ENCODE measurements around the gene PLEKHG7. TPM values are rescaled to one million over a fixed set of nuclear protein-coding genes. Genes with fewer than 3 reads are reported as not detected.

The PLEKHG7 gene
- total RNA-seq, 1 experiment from 2014 or later = not detected

DNA sequence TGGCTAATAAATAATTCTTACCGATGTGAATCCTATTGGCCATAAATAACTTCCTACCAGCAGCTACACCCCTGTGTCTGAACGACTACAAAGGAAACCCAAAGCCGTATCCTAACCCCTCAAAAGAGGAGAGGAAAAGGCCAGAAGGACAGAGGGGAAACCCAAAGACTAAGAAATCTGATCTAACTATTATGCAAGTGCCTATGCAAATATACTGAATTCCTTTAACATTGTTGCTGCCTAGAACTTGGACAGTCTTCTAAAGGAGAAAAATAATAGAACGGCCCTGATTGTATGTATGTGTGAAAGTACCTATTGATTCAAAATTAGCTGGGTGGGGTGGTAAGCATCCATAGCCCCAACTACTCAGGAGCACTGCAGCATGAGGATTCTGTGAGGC is 997 bp downstream of the PLEKHG7 start:
- DNase-seq (ENCODE audit: extremely low read depth, low read depth) = no peak

DNA sequence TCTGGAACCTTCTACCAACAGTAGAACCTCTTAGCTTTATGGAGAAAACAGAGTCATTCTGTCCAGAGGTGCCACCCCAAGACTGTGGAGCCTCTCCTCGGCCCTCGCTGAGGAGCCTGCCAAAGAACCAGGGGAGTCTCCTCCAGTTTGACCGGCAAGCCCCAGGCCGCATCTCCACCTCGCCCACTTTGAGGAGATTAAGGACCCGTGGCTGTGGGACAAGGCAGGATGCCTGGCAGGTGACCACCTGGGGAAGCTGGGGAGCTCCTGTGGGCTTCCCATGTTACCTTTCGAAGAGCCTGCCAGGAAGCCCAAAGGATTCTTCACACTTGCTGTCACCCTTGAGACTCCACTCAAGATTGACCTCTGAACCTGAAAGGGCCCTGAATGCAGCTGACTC is 3.8 kb downstream of the PLEKHG7 start:
- no peak for DNase-seq (ENCODE audit: extremely low read depth, low read depth)

DNA sequence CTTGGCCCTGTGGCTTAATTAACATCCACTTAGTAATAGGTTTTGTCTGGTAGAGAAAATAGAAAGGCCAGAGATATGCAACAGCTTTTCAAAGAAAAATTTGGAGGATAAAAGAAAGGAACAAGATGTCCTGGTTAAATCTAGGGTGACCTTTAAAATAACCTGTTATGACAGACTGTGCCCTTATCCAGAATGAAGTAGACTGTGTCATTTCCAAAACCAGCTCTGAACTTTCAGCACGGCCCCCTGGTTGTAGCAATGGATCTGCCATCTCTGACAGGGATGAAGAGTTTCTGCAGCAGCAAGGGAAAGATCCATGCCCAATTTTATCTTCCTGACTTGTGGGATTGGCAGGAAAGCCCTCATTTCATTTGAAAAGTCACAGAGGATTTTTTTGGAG is 5.1 kb downstream of the PLEKHG7 start:
- no peak for DNase-seq (ENCODE audit: extremely low read depth, low read depth)

DNA sequence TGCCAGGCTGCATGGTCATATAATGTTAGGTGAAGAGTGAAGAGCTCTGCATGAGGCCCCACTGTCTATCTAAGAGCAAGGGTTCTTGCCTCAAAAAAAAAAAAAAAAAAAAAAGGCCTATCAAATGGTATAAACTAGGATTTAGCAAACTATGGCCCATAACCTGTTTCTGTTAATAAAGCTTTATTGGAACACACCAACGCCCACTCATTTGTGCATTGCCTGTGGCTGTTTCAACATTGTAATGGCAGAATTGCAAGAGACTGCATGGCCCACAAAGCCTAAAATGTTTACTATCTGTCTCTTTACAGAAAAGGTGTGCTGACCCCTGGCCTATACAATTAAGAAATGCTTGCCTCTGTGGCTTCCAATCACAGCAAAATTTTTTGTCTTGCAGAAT is 12.8 kb downstream of the PLEKHG7 start:
- DNase-seq (ENCODE audit: extremely low read depth, low read depth) = no peak

DNA sequence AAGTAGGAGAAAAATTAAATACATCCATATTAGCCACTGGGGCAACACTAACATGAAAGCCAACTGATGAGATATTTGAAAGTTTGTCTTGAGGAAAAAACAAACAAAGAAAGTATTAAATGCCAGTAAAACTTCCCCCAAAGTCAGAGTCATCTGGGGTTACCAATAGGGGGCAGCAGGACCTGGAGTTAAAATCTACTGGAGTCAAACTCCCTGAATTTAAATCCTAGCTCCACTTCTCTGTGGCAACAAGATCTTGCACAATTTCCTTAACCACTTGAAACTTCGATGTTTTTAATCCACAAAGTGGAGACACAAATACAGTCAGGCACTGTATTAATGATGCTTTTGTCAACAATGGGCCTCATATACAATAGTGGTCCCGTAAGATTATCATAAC is 14.4 kb downstream of the PLEKHG7 start:
- DNase-seq (ENCODE audit: extremely low read depth, low read depth) = no peak

DNA sequence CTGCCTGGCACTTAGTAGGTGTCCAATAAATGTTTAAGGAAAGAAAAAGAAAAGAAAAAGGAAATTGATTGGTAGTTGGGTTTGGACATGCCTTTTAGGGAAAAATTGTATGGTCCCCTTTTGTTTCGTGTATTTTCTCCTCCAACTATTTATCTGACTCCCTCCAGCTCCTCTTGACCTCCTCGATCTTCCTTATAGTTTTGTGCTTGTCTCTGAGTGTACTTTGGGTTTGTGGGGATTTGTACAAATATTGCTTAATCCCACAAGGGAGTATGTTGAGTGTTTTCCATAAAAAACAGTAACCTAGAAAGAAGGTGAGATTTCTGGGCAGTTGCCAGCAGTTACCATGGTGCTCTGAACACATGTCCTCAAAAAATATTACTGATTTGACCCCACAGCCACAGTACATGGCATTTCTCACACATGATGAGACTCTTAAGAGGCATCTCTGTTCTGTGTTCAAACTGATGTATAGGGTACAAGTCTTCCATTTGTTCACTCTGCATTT is 15.7 kb downstream of the PLEKHG7 start:
- DNase-seq (ENCODE audit: extremely low read depth, low read depth) = no peak

DNA sequence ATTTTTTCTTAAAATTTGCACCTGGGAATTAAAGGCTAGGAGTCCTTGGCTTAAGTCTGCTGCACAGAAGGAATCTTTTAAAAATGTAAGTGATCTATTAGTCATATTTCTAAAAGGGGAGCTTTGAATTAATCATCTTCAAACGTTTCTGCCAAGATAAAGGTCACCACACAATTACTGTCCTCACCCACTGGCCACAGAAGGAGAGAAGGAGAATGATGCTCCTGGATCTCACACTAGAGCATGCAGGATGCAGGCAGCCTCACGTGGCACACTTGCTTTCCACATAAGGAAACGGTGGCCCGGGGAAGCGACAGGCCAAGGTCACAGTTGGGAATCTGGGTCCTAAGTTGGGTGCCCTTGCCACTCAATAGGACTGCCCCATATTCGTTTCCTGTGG is 16.9 kb downstream of the PLEKHG7 start:
- DNase-seq (ENCODE audit: extremely low read depth, low read depth) = no peak

DNA sequence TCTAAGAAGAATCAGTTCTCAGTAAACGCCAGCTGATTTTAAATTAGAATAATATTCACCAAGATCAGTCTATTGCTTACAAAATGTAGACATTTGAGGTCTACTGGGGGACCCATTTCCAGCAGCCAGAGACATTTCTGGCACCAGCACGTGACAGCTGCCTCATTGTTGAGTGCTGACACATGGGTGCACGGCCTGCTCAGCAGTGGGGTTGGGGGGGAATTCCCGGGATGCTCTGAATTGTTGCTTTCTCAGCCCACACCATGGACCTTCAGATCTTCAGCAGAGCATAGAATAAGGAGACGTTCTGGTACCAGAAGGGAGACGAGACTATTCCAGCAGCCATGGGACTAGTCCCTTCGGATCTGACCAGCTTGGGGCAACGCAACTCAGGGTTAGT is 18.3 kb downstream of the PLEKHG7 start:
- no peak for DNase-seq (ENCODE audit: extremely low read depth, low read depth)

DNA sequence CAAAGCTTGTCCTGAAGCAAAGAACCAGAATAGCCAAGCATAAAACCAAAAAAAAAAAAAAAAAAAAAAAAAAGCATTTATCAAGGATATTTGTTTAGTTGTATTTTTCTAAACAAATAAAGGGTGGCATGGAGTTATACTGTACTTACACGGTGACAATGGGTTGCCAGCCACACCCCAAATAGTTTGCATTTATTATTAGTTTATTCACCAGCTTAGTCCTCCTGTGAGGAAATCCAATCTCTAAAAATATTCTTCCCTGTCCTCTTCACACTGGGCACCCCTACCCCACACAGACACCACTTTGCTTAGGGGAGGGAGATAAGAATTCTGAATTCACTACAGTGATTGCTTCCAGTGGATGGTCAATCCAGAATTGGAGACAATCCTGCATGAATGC is 18.9 kb downstream of the PLEKHG7 start:
- DNase-seq (ENCODE audit: extremely low read depth, low read depth) = no peak

DNA sequence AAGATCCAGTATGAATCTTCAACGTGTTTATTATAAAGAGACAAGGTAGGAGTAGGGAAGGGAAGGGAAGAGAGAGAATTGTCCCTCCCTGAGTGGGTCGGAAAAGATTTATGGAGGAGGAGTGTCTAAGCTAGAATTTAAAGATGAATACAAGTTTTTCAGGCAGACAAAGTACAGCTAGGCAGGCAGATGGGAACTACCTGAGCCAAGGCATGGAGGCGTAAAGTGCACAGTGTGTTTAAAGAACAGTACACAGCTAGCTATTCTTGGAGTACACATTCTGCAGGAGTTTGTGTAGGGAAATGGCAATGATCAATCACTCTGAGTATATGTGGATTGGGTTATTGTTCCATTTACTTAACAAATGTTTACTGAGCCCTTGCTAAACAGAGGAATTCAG is 20.1 kb downstream of the PLEKHG7 start:
- no peak for DNase-seq (ENCODE audit: extremely low read depth, low read depth)

DNA sequence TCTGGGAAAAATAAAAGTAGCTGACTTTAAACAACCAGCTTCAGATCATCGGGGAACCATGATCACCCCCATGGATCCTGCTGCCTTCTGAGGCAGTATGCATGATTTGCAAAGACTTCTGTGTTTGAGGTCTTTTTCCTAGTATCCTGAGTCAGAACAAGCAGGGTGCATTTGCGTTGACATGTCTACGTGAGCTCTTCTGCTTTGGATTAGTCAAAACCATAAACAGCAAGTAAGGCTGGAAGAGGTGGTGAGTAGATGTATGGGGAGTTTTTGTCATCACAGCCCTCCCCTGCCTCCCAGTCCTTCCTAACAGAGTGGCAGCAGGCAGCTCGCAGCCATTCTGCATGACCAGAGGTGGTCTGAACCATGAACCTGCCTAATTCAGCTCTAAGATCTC is 24.1 kb downstream of the PLEKHG7 start:
- DNase-seq (ENCODE audit: extremely low read depth, low read depth) = no peak

DNA sequence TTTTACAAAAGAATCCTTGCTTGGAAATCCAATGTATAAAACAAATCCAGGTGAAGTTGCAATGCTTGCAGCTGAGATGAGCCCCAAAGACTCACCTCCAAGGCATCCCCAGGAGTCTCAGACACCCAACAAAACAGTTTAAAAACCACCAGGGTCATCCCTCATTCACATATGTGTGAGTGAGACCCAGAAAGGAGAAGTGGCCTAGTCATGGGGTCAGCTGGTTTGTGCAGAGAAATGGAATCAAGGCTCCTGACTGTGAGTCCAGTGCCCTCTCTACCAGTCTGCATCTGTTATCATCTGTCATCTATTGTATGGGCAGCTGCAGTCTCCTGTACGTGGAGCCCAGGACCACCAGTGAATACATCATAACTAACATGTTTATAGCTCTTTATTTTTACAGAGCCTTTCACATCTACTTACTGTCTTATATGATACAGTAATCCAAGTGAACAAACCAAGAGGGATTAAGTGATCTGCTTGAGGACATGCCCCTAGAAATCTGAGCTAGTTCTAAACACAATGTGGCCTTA is 27.1 kb downstream of the PLEKHG7 start:
- no peak for DNase-seq (ENCODE audit: extremely low read depth, low read depth)

DNA sequence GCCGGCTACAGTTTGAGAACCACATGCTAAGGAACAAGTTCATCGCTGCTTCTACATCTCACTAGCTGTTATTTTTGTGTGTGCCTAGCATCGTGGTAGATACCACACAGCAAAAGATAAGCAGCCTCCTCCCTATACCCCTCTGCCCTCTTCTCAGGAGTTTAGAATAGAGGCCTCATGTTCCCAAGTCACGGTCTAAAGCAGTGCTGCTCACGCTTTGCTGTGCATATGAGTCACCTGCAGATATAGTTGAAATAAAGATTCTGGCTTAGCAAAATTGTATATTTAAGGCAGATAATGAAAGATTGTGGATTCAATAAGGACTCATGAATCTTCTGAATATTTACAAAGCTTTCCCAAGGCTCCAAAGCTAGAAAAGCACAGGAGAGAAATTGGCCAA is 28.0 kb downstream of the PLEKHG7 start:
- DNase-seq (ENCODE audit: extremely low read depth, low read depth) = no peak

DNA sequence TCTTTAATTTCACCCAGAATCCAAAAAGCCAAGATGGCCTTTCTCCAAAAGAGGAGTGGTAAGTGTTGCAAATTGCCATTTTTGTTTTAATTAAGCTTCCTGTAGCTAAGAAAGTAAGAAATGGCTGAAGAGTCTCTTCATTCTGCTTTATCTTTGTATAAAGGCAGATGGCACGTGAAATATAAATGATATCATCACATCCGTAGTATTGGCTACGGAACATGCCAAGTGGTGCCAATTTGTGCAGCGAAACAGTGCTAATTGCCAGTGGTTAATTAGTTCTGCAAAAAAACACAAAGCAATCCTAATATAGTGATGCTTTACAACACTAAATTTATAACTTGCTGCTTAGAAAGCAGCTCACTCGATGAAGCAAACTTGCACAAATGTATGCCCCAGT is 29.4 kb downstream of the PLEKHG7 start:
- no peak for DNase-seq (ENCODE audit: extremely low read depth, low read depth)

DNA sequence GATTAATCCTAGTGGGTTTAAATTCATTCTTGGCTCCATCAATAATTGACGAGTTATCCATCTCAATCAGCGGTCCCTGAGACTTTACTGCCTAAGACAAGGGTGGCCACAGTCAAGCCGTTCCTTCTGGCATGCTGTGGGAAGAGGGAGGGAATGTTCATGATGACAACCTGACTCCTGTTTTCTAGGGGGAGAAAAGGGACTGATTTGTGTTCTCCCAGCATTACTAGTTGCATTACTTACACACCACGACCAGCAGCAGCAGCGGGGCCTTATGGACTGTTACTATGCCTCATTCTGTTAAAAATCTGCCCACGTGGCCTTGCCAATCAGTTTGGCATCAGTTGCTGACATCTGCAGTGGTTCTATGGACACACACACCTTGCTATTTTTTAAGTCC is 29.9 kb downstream of the PLEKHG7 start:
- DNase-seq (ENCODE audit: extremely low read depth, low read depth) = no peak

DNA sequence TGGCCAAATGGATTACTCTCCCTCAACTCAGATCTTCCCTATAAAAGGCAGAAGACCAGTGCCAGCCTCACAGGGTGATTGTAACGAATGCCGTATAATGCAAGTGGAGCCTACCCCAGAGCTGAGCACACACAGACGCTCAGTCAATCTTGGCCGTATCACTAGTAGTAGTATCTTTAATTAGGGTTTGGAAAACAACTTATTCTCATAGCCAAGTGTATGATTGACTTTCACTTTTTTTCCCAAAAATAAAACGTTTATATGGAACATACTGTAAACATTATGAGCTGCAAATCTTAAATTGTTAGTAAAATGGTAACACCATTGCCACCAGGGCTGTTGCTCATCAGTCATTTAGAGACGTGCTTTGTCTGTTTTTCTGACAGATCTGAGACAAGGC is 30.4 kb downstream of the PLEKHG7 start:
- no peak for DNase-seq (ENCODE audit: extremely low read depth, low read depth)

DNA sequence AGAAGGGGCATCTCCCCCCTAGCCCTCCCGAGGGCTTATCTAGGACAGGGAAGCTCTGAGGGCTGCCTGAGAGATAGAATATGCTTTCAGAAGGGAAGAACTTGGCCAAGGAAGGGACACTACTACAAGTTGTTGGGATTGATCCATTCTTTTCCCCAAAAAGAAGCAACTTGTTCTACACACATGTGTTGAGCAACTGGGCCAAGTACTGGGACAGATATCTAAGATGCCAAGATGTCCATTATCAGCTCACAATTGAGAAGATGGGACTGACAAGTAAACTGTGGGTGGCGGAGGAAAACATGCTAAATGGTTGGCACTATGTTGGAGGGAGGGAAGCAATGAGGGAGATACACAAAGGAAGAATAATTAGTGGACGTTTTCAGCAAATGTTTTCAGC is 30.9 kb downstream of the PLEKHG7 start:
- DNase-seq (ENCODE audit: extremely low read depth, low read depth) = no peak

DNA sequence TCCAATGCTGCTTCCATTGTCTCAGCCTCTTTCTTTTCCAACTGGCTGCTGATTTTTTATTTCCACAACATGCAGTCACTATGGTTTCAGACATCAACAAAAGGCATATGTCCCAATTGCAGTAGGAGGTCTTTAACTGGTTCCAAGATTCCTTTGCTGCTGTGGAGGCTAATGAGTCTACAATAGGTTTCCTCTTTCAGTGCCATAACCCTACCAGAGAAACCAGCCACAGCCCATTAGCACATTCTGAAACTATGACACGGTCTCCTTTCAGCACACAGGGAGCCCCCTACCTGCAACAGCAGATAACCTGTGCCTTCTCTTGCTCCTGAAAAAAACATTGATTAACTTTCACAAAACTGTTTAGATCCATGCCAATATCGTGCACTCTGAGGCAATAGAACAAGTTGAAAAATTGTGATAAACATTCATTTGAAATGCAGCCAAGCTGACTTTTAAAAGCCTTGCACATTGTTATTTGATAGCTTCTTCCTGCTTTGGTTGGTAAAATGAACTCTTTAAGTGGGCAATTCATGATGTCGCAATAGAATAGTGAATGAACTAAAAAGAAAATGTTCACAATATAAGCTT is 32.4 kb downstream of the PLEKHG7 start:
- no peak for DNase-seq (ENCODE audit: extremely low read depth, low read depth)

DNA sequence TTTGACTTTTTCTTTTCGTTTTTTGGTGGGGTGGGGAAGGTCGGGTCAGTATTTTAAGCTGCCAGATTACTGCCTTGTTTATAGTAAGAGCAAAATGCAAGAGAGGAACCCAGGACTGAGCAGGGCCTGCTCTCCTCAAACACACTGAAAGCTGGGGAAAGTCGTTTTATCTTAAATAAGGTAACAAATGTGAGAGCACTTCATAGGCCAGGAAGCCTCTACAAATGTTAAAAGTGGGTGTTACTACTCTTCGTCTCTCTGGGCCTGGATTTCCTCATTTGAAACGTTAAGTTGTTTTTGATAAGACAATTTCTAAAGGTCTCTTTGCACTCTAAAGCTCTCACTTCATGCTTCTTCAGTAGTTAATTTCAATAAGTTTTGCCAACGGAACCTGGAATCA is 33.8 kb downstream of the PLEKHG7 start:
- DNase-seq (ENCODE audit: extremely low read depth, low read depth) = no peak

DNA sequence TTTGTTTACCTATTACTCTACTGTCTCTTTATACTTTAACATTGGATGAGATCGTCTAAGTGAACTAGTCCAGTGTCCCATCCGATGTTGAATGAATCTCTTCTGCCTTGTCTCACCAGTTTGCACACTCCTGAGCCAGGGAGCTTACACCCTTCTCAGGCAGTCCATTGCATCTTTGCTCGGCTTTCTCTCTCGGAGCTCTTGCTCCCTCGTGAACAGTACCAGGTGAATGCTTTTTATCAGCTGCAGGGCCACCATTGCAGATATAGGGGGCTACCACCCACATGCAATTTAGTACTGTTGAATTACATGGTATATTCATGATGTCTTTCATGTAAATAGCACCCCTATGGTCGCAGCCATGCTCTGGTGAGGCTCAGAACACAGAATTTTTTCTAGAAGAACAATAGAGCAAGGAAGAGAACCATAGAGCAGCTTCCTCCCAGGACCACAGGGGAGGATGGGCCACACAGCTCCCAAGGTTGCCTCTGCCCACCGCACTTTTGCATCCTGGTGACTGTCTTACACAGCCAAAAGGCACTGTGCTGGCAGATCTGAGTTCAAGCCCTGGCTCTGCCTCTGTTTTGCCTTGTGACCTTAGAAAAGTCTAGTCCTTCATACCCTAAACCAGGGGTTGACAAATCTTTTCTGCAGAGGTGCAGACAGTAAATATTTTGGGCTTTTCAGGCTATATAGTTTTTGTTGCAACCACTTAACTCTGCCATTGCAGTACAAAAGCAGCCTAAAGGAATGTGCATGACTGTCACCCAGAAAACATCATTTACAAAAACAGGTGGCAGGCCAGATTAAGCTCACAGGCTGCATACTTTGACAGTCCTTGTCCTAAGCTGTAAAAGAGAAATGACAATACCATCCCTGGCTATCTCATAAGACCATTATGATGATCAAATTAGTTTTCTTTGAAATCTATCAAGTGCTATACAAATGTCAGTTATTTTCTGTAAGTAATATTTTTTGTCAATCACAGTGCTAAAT is 35.4 kb downstream of the PLEKHG7 start:
- DNase-seq (ENCODE audit: extremely low read depth, low read depth) = no peak

DNA sequence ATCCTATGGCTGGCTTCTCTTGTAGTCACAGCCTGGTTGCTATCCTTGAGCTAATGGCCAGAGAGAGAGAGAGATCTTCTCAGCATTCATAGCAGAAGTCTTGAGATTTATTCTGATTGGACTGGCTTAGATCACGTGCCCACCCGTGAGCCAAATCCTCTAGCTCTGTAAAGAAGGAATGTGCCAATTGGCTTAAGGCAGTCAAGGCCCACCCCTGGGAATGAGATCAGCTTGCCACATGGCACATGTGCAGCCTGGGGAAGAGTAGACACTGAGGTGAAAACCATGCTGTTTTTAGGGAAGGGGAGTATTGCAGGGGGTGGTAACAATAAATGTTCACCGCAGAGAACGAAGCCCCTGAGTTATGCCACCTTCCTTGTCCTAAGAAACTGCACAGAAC is 36.3 kb downstream of the PLEKHG7 start:
- no peak for DNase-seq (ENCODE audit: extremely low read depth, low read depth)

DNA sequence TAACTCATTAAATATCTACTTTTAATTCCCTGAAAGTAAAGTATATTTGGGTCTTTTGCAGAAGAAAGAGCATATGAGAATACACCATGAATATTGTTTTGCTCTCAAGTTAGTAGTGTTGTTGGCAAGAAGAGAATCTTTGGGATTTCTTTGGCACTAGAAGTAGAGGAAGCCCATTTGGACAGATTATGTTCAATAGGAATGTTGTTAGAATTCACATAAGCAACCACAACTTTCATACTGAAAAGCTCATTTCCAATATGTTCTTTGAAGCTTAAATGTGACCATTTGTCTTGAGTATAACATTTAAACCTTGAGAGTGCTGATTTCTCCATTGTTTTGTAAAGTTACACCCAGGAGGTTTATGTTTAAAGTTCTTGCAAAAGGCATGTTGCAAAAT is 37.6 kb downstream of the PLEKHG7 start:
- no peak for DNase-seq (ENCODE audit: extremely low read depth, low read depth)

Data from NCI-H460 (cell line).